Ovary (tissue), 3 donors: ENCODE data around the gene FMNL3.

Experiments
- EP300 ChIP-seq: sonication (generic); formaldehyde crosslinking; IDR thresholded peaks from one replicate; pipeline ENCODE4 v1.6.1; 2017; ENCODE audit warnings: antibody characterized with exemption
- POLR2A ChIP-seq: fragments of 450-650 bp; IDR thresholded peaks from one replicate; pipeline ENCODE4 v1.6.1; 2017; ENCODE audit warnings: antibody characterized with exemption, mild to moderate bottlenecking, moderate library complexity
- TF ChIP-seq, protein P1 (sequence below), 3 donors: fragments of 450-650 bp in 2 of 3; fragments of 200-600 bp in 1 of 3; IDR thresholded peaks; one replicate each; pipeline versions ENCODE4 v1.5.1 to v1.8.0; 2016 to 2022; ENCODE audit warnings: antibody characterized with exemption in 3 of 3, mild to moderate bottlenecking in 1 of 3
- donor health status: DM: no; HTN: no; CAD: no.

DNA sequence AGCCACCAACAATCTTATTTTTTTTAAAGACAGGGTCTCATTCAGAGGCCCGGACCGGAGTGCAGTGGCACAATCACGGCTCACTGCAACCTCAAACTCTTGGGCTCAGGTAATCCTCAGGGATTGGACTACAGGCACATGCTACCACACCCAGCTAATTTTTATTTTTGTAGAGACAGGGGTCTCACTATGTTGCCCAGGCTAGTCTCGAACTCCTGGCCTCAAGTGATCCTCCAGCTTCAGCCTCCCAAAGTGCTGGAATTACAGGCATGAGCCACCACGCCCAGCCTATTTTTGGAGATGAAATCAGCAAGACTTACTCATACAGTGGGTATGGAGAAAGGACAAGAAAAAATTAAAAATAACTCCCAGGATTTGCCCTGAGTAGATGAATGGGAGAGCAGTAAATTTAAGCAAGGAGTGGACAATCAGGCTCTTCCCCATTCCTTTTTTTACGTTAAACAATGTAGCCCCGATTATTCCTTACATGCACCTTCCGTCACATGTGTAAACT, 13.2 kb downstream of the FMNL3 start:
- TF ChIP-seq, protein P1, sequence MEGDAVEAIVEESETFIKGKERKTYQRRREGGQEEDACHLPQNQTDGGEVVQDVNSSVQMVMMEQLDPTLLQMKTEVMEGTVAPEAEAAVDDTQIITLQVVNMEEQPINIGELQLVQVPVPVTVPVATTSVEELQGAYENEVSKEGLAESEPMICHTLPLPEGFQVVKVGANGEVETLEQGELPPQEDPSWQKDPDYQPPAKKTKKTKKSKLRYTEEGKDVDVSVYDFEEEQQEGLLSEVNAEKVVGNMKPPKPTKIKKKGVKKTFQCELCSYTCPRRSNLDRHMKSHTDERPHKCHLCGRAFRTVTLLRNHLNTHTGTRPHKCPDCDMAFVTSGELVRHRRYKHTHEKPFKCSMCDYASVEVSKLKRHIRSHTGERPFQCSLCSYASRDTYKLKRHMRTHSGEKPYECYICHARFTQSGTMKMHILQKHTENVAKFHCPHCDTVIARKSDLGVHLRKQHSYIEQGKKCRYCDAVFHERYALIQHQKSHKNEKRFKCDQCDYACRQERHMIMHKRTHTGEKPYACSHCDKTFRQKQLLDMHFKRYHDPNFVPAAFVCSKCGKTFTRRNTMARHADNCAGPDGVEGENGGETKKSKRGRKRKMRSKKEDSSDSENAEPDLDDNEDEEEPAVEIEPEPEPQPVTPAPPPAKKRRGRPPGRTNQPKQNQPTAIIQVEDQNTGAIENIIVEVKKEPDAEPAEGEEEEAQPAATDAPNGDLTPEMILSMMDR (IDR thresholded peaks at IDR 0.05): no peak
- TF ChIP-seq POLR2A (no peak), EP300 (no peak)
